Measurements from ENCODE around the gene MISP3.

Gene MISP3

DNA sequence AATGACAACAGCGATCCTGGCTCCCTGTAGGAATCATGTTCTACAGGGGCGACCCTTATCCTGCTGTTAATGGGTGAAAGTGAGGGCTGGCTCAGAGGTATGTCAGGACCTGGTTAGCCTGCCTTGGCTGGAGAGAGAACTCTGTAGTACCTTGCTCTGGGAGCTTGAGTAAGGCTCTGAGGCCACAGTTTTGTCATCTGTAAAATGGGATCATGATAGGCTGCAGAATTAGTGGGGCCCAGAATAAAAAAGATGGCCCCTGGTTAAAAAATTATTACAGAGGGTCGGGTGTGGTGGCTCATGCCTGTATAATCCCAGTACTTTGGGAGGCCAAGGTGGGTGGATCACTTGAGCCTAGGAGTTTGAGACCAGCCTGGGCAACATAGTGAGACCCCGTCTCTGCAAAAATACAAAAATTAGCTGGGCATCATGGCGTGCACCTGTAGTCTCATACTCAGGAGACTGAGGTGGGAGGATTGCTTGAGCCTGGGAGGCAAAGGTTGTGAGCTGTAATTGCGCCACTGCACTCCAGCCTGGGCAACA is 28.5 kb downstream of the MISP3 start:
- DNase-seq: no peak
- no peaks in the 10 kb centered on the region for H3K27me3 ChIP-seq (replicated peaks in 2 of 5; ENCODE audit: control insufficient read depth in 4 of 5, insufficient read depth in 5 of 5, low read length in 4 of 5)
- 100% methylated on average over 4 of the region's 6 CpGs for WGBS (ENCODE audit: insufficient coverage)
- CTCF ChIA-PET: interaction anchor here (1.0 to 3.7 kb wide), 4 partner anchors 9 to 42 kb away, joined by 3 to 22 read pairs (median 4); partner anchors contain the start of gene ASF1B
- H3K36me3 ChIP-seq (ENCODE audit: control insufficient read depth in 4 of 4, insufficient read depth in 4 of 4, low read length in 3 of 4): peaks cover 5 to 42% (median 26%) of the 10 kb centered on the region in 4 experiments
- no peaks in the 10 kb centered on the region for H3K4me1 ChIP-seq (ENCODE audit: control extremely low read depth in 1 of 4, control insufficient read depth in 4 of 4, insufficient read depth in 4 of 4, low read length in 3 of 4)
- H3K27ac ChIP-seq (ENCODE audit: insufficient read depth in 1 of 2, low read depth in 1 of 2, low read length in 2 of 2, poor library complexity in 1 of 2, severe bottlenecking in 2 of 2): no peak overlapping the region
- POLR2A ChIA-PET: no interaction called here
- no peaks in the 10 kb centered on the region for H3K9me3 ChIP-seq (ENCODE audit: control extremely low read depth in 1 of 5, control insufficient read depth in 4 of 5, insufficient read depth in 2 of 5, low read depth in 1 of 5, low read length in 4 of 5)
- no peak overlapping the region for H3K4me3 ChIP-seq (ENCODE audit: control insufficient read depth in 1 of 7, extremely low read depth in 1 of 7, insufficient read depth in 4 of 7, low read depth in 2 of 7, low read length in 6 of 7)

DNA sequence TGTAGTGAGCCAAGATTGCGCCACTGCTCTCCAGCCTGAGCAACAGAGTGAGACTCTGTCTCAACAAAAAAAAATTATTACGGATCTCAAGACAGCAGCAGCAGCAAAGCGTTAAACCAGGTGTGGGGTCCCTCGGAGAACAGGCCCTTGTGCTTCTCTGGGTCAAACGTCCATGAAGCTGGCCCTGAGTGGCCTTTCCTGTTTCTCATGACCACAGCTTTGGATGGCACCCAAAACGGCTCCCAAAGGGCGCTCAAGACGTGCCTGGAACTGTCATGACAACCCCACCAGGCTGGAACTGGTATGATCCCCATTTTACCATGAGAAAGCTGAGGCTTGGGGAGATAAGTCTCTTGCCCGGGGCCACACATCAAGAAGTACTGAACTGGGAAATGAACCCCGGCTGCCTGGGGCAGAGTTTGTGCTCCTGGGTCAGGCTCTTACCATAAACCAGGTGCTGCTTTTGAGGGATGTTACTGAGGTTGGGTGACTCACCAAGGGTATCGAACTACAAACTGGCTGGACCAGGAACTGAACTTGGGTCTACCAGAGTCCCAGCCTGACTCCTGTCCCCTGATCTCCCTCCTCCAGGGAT is 29.6 kb downstream of the MISP3 start:
- H3K27ac ChIP-seq (ENCODE audit: insufficient read depth in 1 of 2, low read depth in 1 of 2, low read length in 2 of 2, poor library complexity in 1 of 2, severe bottlenecking in 2 of 2): no peak overlapping the region
- 92% methylated on average over 11 of the region's 11 CpGs for WGBS (ENCODE audit: insufficient coverage)
- no peaks in the 10 kb centered on the region for H3K4me1 ChIP-seq (ENCODE audit: control extremely low read depth in 1 of 4, control insufficient read depth in 4 of 4, insufficient read depth in 4 of 4, low read length in 3 of 4)
- H3K9me3 ChIP-seq (ENCODE audit: control extremely low read depth in 1 of 5, control insufficient read depth in 4 of 5, insufficient read depth in 2 of 5, low read depth in 1 of 5, low read length in 4 of 5): no peaks in the 10 kb centered on the region
- no peaks in the 10 kb centered on the region for H3K27me3 ChIP-seq (replicated peaks in 2 of 5; ENCODE audit: control insufficient read depth in 4 of 5, insufficient read depth in 5 of 5, low read length in 4 of 5)
- DNase-seq: no peak
- ChIA-PET POLR2A (no interaction called here), CTCF (interaction anchor here (0.8 to 3.7 kb wide), 4 partner anchors 10 to 41 kb away, joined by 3 to 22 read pairs (median 4); partner anchors contain the start of gene ASF1B)
- no peak overlapping the region for H3K4me3 ChIP-seq (ENCODE audit: control insufficient read depth in 1 of 7, extremely low read depth in 1 of 7, insufficient read depth in 4 of 7, low read depth in 2 of 7, low read length in 6 of 7)
- H3K36me3 ChIP-seq (ENCODE audit: control insufficient read depth in 4 of 4, insufficient read depth in 4 of 4, low read length in 3 of 4): peaks cover 6 to 39% (median 23%) of the 10 kb centered on the region in 4 experiments

DNA sequence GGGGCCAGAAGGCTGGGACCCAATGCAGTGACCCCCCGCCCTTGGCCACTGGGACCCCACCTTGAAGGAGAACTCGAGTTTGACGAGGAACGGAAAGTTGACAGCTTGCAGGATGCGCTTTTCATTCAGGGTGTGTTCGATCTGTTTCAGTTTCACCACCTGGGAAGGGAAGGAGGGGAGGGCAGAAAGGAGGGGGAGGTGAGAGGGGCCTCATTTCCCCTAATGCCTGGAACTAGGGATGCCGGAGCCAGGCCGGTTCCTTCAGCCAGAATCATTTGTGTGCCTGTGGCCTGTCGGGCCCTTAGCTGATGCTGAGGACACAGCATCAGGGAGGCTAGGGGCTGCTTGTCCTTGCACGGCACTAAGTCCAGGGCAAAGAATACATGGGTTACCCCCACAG is 30.2 kb downstream of the MISP3 start:
- Histone ChIP-seq H3K27ac (ENCODE audit: insufficient read depth in 1 of 2, low read depth in 1 of 2, low read length in 2 of 2, poor library complexity in 1 of 2, severe bottlenecking in 2 of 2) (no peak overlapping the region), H3K4me3 (ENCODE audit: control insufficient read depth in 1 of 7, extremely low read depth in 1 of 7, insufficient read depth in 4 of 7, low read depth in 2 of 7, low read length in 6 of 7) (no peak overlapping the region), H3K36me3 (ENCODE audit: control insufficient read depth in 4 of 4, insufficient read depth in 4 of 4, low read length in 3 of 4) (peaks cover 5 to 37% (median 22%) of the 10 kb centered on the region in 4 experiments), H3K9me3 (ENCODE audit: control extremely low read depth in 1 of 5, control insufficient read depth in 4 of 5, insufficient read depth in 2 of 5, low read depth in 1 of 5, low read length in 4 of 5) (no peaks in the 10 kb centered on the region), H3K4me1 (ENCODE audit: control extremely low read depth in 1 of 4, control insufficient read depth in 4 of 4, insufficient read depth in 4 of 4, low read length in 3 of 4) (no peaks in the 10 kb centered on the region), H3K27me3 (replicated peaks in 2 of 5; ENCODE audit: control insufficient read depth in 4 of 5, insufficient read depth in 5 of 5, low read length in 4 of 5) (no peaks in the 10 kb centered on the region)
- WGBS (ENCODE audit: insufficient coverage): 97% methylated on average over 10 of the region's 10 CpGs
- DNase-seq: no peak
- POLR2A ChIA-PET: interaction anchor here (0.6 kb wide), 1 partner anchor 297 kb away, joined by 4 read pairs; no protein-coding TSS in a partner anchor
- CTCF ChIA-PET: interaction anchor here (0.8 to 3.7 kb wide), 5 partner anchors 8 to 34 kb away, joined by 3 to 22 read pairs (median 3); partner anchors contain the start of genes ASF1B and MISP3

GRCh38 chr19:14103310-14103709 is 30.7 kb downstream of the MISP3 start:
- no peak overlapping the region for H3K27ac ChIP-seq (ENCODE audit: insufficient read depth in 1 of 2, low read depth in 1 of 2, low read length in 2 of 2, poor library complexity in 1 of 2, severe bottlenecking in 2 of 2)
- ChIA-PET POLR2A (interaction anchor here (0.6 kb wide), 1 partner anchor 296 kb away, joined by 4 read pairs; no protein-coding TSS in a partner anchor), CTCF (interaction anchor here (0.8 to 3.7 kb wide), 4 partner anchors 9 to 31 kb away, joined by 3 to 22 read pairs (median 3); partner anchors contain the start of gene MISP3)
- H3K36me3 ChIP-seq (ENCODE audit: control insufficient read depth in 4 of 4, insufficient read depth in 4 of 4, low read length in 3 of 4): peaks cover 4 to 32% (median 22%) of the 10 kb centered on the region in 4 experiments
- DNase-seq: no peak
- H3K4me3 ChIP-seq (ENCODE audit: control insufficient read depth in 1 of 7, extremely low read depth in 1 of 7, insufficient read depth in 4 of 7, low read depth in 2 of 7, low read length in 6 of 7): no peak overlapping the region
- no peaks in the 10 kb centered on the region for H3K27me3 ChIP-seq (replicated peaks in 2 of 5; ENCODE audit: control insufficient read depth in 4 of 5, insufficient read depth in 5 of 5, low read length in 4 of 5)
- no peaks in the 10 kb centered on the region for H3K9me3 ChIP-seq (ENCODE audit: control extremely low read depth in 1 of 5, control insufficient read depth in 4 of 5, insufficient read depth in 2 of 5, low read depth in 1 of 5, low read length in 4 of 5)
- no CpG with 5 or more reads among the region's 1 CpG for WGBS (ENCODE audit: insufficient coverage)
- H3K4me1 ChIP-seq (ENCODE audit: control extremely low read depth in 1 of 4, control insufficient read depth in 4 of 4, insufficient read depth in 4 of 4, low read length in 3 of 4): no peaks in the 10 kb centered on the region

- H3K27ac ChIP-seq (ENCODE audit: insufficient read depth in 1 of 2, low read depth in 1 of 2, low read length in 2 of 2, poor library complexity in 1 of 2, severe bottlenecking in 2 of 2): no peak overlapping the region
- peaks cover 4 to 29% (median 20%) of the 10 kb centered on the region in 4 experiments for H3K36me3 ChIP-seq (ENCODE audit: control insufficient read depth in 4 of 4, insufficient read depth in 4 of 4, low read length in 3 of 4)
- no peak overlapping the region for H3K4me3 ChIP-seq (ENCODE audit: control insufficient read depth in 1 of 7, extremely low read depth in 1 of 7, insufficient read depth in 4 of 7, low read depth in 2 of 7, low read length in 6 of 7)
- POLR2A ChIA-PET: no interaction called here
- CTCF ChIA-PET: interaction anchor here (1.3 kb wide), 2 partner anchors 9 to 10 kb away, joined by 3 read pairs; no protein-coding TSS in a partner anchor
- H3K9me3 ChIP-seq (ENCODE audit: control extremely low read depth in 1 of 5, control insufficient read depth in 4 of 5, insufficient read depth in 2 of 5, low read depth in 1 of 5, low read length in 4 of 5): no peaks in the 10 kb centered on the region
- no peaks in the 10 kb centered on the region for H3K27me3 ChIP-seq (replicated peaks in 2 of 5; ENCODE audit: control insufficient read depth in 4 of 5, insufficient read depth in 5 of 5, low read length in 4 of 5)
- no peaks in the 10 kb centered on the region for H3K4me1 ChIP-seq (ENCODE audit: control extremely low read depth in 1 of 4, control insufficient read depth in 4 of 4, insufficient read depth in 4 of 4, low read length in 3 of 4)
- WGBS (ENCODE audit: insufficient coverage): 97% methylated on average over 8 of the region's 8 CpGs
- no peak for DNase-seq
Observed at GRCh38 chr19:14105680-14106079, 33.1 kb downstream of the MISP3 start.

- POLR2A ChIA-PET: no interaction called here
- DNase-seq: no peak
- H3K36me3 ChIP-seq (ENCODE audit: control insufficient read depth in 4 of 4, insufficient read depth in 4 of 4, low read length in 3 of 4): peaks cover 4 to 22% (median 17%) of the 10 kb centered on the region in 4 experiments
- WGBS (ENCODE audit: insufficient coverage): 99% methylated on average over 12 of the region's 16 CpGs
- no peaks in the 10 kb centered on the region for H3K27me3 ChIP-seq (replicated peaks in 2 of 5; ENCODE audit: control insufficient read depth in 4 of 5, insufficient read depth in 5 of 5, low read length in 4 of 5)
- CTCF ChIA-PET: interaction anchor here (1.5 kb wide), 1 partner anchor 46 kb away, joined by 3 read pairs; no protein-coding TSS in a partner anchor
- no peak overlapping the region for H3K4me3 ChIP-seq (ENCODE audit: control insufficient read depth in 1 of 7, extremely low read depth in 1 of 7, insufficient read depth in 4 of 7, low read depth in 2 of 7, low read length in 6 of 7)
- no peaks in the 10 kb centered on the region for H3K4me1 ChIP-seq (ENCODE audit: control extremely low read depth in 1 of 4, control insufficient read depth in 4 of 4, insufficient read depth in 4 of 4, low read length in 3 of 4)
- H3K27ac ChIP-seq (ENCODE audit: insufficient read depth in 1 of 2, low read depth in 1 of 2, low read length in 2 of 2, poor library complexity in 1 of 2, severe bottlenecking in 2 of 2): no peak overlapping the region
- no peaks in the 10 kb centered on the region for H3K9me3 ChIP-seq (ENCODE audit: control extremely low read depth in 1 of 5, control insufficient read depth in 4 of 5, insufficient read depth in 2 of 5, low read depth in 1 of 5, low read length in 4 of 5)
Observed at GRCh38 chr19:14106840-14107239, 34.3 kb downstream of the MISP3 start.

Data from common myeloid progenitor, CD34-positive (primary cell).